NCI-H446 (cell line): ENCODE data around the gene DCAF10.
"Not testable (repeated sequence)": the region's sequence is repeated elsewhere in the genome, so short reads cannot be mapped to it uniquely, and the experiment has no call there.

Source experiments
- DNase-seq, 2 experiments: peaks; one replicate each; lab custom pipeline; 2025; lab: John Stamatoyannopoulos, UW

DCAF10 gene

GRCh38 chr9:37800631-37801286 lies at the start of gene DCAF10:
DCAF10 (plus strand) TSS chr9:37800797; CDS start chr9:37800867, 70 bp downstream.
- peak; percentile 48 to 80 for DNase-seq

- DNase-seq, result no peak
Observed at GRCh38 chr9:37751186-37751585, 49.4 kb upstream of the DCAF10 start.

- not testable (repeated sequence) for DNase-seq
Observed at GRCh38 chr9:37751704-37752103, 48.9 kb upstream of the DCAF10 start.

GRCh38 chr9:37752112-37752511 lies 48.5 kb upstream of the DCAF10 start:
- DNase-seq, result not testable (repeated sequence)

- DNase-seq, result no peak
Observed at GRCh38 chr9:37752642-37753488, 47.7 kb upstream of the DCAF10 start.

- peak in 1 of 2 experiments; percentile 67 for DNase-seq
Observed at GRCh38 chr9:37753489-37754190, 47.0 kb upstream of the DCAF10 start, which contains the start of gene TRMT10B. TRMT10B (plus strand) TSS chr9:37753805; CDS start chr9:37761932, 8,127 bp downstream.

- no peak for DNase-seq
Observed at GRCh38 chr9:37758747-37759146, 41.9 kb upstream of the DCAF10 start.

- DNase-seq, result no peak
Observed at GRCh38 chr9:37760416-37761161, 40.0 kb upstream of the DCAF10 start.

- no peak for DNase-seq
Observed at GRCh38 chr9:37761511-37761910, 39.1 kb upstream of the DCAF10 start.

GRCh38 chr9:37765263-37765662 lies 35.3 kb upstream of the DCAF10 start:
- DNase-seq, result not testable (repeated sequence)

GRCh38 chr9:37769306-37769705 lies 31.3 kb upstream of the DCAF10 start:
- DNase-seq, result no peak

GRCh38 chr9:37769995-37770394 lies 30.6 kb upstream of the DCAF10 start:
- no peak for DNase-seq

- DNase-seq, result no peak
Observed at GRCh38 chr9:37775216-37775919, 25.2 kb upstream of the DCAF10 start.

- DNase-seq, result no peak
Observed at GRCh38 chr9:37776328-37776727, 24.3 kb upstream of the DCAF10 start.

- DNase-seq, result no peak
Observed at GRCh38 chr9:37778534-37778933, 22.1 kb upstream of the DCAF10 start.

- no peak for DNase-seq
Observed at GRCh38 chr9:37784291-37784615, 16.3 kb upstream of the DCAF10 start.

GRCh38 chr9:37784616-37785483 lies 15.7 kb upstream of the DCAF10 start, which contains the start of gene EXOSC3:
EXOSC3 (minus strand) TSS chr9:37785064; CDS start chr9:37785044, 20 bp downstream.
- DNase-seq, result peak; percentile 80 to 86

- no peak for DNase-seq
Observed at GRCh38 chr9:37787059-37787458, 13.5 kb upstream of the DCAF10 start.

GRCh38 chr9:37788332-37788731 lies 12.3 kb upstream of the DCAF10 start:
- DNase-seq, result no peak

GRCh38 chr9:37790096-37790495 lies 10.5 kb upstream of the DCAF10 start:
- no peak for DNase-seq
